Progenitor cell of endocrine pancreas (in vitro differentiated cells): Measurements from ENCODE around the gene TIMP3. TPM values are rescaled to one million over a fixed set of nuclear protein-coding genes. Genes with fewer than 3 reads are reported as not detected.

Experiments used
- DNase-seq: peaks from one replicate; pipeline ENCODE4 v3.0.0; 2021; ENCODE audit warnings: low spot score; ENCODE audit not compliant: unreplicated experiment
- H3K27ac Mint-ChIP-seq: 2 replicates; pipeline ENCODE4 v1.8.0; 2021; ENCODE audit warnings: mild to moderate bottlenecking, moderate library complexity, mixed read lengths
- H3K27me3 Mint-ChIP-seq: 2 replicates; pipeline ENCODE4 v1.8.0; 2021; ENCODE audit warnings: mixed read lengths
- H3K36me3 Mint-ChIP-seq: 2 replicates; pipeline ENCODE4 v1.8.0; 2022; ENCODE audit warnings: mixed read lengths; ENCODE audit not compliant: insufficient read depth
- H3K4me1 Mint-ChIP-seq: 2 replicates; pipeline ENCODE4 v1.8.0; 2021; ENCODE audit warnings: low read depth, mixed read lengths
- H3K4me3 Mint-ChIP-seq: 2 replicates; pipeline ENCODE4 v1.8.0; 2021; ENCODE audit warnings: low read depth, mild to moderate bottlenecking, moderate library complexity, mixed read lengths
- H3K9me3 Mint-ChIP-seq: 2 replicates; pipeline ENCODE4 v1.8.0; 2021; ENCODE audit warnings: low read depth, mixed read lengths
- total RNA-seq: library from RNA; stranded (reverse); gene quantifications from 2 replicates; pipeline ENCODE4 v1.2.1, GENCODE V29; 2021
- TF ChIP-seq, protein P1 (sequence below): fragments of 200-600 bp; sonication (generic); IDR thresholded peaks from one replicate; pipeline ENCODE4 v1.5.0; 2021; ENCODE audit warnings: antibody characterized with exemption, mild to moderate bottlenecking; ENCODE audit not compliant: unreplicated experiment

The TIMP3 gene
- total RNA-seq, 1 donor from 2014 or later: 2.4 TPM

DNA sequence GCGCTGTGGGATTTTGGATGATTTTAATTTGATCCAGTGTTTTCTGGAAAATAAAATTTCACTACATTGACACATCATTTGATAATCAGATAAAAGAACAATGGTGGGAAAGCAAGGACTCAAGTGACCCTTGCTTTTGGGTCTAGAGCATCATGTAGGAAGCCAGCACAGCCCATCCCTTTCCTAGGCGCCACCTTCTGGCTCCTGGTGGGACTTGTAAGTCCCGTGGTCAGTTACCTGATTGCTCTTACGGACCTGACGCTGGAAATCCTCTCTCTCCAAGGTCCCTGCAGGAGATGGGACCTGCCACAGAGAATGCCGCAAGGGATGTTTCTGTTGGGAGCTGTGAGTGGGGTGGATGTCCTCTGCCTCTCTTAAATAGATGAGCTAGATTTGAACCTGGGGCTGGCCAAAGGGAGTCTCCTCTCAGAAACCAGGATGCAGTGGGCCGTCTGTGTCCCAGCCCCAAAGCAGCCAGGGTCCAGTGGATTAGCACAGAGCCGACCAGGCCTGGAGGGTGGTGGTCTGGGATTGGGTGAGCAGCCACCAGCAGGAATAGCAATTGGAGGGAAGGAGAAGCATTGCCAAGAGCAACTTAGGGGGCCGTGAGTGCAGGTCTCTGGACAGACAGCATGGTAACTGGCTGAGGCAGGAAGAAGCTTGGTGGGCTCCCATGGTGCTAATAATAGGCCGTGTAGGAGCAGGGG, 21.7 kb downstream of the TIMP3 start:
- TF ChIP-seq, protein P1, sequence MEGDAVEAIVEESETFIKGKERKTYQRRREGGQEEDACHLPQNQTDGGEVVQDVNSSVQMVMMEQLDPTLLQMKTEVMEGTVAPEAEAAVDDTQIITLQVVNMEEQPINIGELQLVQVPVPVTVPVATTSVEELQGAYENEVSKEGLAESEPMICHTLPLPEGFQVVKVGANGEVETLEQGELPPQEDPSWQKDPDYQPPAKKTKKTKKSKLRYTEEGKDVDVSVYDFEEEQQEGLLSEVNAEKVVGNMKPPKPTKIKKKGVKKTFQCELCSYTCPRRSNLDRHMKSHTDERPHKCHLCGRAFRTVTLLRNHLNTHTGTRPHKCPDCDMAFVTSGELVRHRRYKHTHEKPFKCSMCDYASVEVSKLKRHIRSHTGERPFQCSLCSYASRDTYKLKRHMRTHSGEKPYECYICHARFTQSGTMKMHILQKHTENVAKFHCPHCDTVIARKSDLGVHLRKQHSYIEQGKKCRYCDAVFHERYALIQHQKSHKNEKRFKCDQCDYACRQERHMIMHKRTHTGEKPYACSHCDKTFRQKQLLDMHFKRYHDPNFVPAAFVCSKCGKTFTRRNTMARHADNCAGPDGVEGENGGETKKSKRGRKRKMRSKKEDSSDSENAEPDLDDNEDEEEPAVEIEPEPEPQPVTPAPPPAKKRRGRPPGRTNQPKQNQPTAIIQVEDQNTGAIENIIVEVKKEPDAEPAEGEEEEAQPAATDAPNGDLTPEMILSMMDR: peak; percentile 73

DNA sequence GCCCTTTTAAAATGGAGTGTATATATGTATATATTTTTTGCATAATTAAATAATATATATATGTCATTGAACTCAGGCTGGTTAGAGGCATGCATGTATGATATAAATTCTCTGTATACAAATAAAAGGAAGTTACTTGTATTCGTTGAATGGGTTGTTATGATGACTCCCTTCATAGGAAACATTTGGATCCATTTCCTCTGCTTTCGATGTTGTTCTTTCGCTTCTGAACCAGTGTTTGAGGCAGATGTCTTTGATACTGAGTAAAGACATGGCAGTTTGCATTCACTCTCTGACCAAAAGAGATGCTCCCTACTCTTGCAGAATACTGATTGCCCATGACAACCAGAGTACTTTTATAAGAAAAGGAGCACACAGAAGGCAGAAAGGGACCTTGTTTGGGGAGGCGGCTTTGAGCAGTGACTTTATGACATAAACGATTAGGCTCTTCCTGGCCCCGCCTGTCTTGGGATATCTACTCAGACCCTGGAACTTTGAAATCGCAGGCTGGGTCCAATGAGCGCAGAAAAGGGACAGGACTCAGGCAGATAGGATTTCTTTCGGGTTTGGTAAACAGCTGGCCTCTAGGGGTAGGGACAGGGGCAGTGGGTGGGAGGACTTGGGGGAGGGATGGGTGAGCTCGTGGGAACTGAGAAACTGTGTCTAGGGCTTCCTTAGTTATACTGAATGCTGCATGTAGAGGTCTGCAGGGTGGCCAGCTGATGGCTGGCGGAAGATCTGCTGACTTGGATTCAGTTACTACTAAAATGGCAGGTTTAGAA, 23.2 kb downstream of the TIMP3 start:
- Mint-ChIP-seq H3K4me1 (no peaks in the 10 kb centered on the region), H3K27ac (no peak overlapping the region), H3K27me3 (peaks cover 8% of the 10 kb centered on the region), H3K4me3 (no peak overlapping the region), H3K9me3 (no peaks in the 10 kb centered on the region), H3K36me3 (no peaks in the 10 kb centered on the region)
- no peak for DNase-seq
- TF ChIP-seq, protein P1: no peak

More for the DNA sequence above, 21.7 kb downstream of the TIMP3 start:
- DNase-seq: peak; percentile 37
- Mint-ChIP-seq H3K27ac (no peak overlapping the region), H3K4me3 (no peak overlapping the region), H3K4me1 (no peaks in the 10 kb centered on the region), H3K9me3 (no peaks in the 10 kb centered on the region), H3K36me3 (no peaks in the 10 kb centered on the region), H3K27me3 (peaks cover 8% of the 10 kb centered on the region)

DNA sequence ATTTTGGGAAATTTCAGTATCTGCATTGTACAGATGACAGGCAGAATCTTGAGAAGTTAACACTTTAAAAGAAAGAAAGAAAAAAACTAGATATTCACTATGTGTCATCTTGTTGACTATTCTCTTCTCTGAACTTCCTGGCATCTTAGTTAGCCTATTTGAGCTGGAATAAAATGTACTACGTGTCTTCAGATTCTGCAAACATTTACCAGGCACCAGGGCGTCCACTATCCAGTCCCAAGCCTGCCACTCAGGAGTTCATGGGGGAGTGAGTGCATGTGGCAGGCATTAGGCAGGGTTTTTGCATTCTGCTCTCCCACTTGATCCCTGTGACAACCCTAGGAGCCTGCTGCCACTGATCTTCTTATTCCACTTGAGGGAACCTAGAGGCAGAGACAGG, 25.0 kb downstream of the TIMP3 start:
- TF ChIP-seq, protein P1: no peak
- DNase-seq: no peak
- peaks cover 8% of the 10 kb centered on the region for H3K27me3 Mint-ChIP-seq
- H3K27ac Mint-ChIP-seq: no peak overlapping the region
- H3K9me3 Mint-ChIP-seq: no peaks in the 10 kb centered on the region
- H3K4me1 Mint-ChIP-seq: no peaks in the 10 kb centered on the region
- no peak overlapping the region for H3K4me3 Mint-ChIP-seq
- H3K36me3 Mint-ChIP-seq: no peaks in the 10 kb centered on the region

DNA sequence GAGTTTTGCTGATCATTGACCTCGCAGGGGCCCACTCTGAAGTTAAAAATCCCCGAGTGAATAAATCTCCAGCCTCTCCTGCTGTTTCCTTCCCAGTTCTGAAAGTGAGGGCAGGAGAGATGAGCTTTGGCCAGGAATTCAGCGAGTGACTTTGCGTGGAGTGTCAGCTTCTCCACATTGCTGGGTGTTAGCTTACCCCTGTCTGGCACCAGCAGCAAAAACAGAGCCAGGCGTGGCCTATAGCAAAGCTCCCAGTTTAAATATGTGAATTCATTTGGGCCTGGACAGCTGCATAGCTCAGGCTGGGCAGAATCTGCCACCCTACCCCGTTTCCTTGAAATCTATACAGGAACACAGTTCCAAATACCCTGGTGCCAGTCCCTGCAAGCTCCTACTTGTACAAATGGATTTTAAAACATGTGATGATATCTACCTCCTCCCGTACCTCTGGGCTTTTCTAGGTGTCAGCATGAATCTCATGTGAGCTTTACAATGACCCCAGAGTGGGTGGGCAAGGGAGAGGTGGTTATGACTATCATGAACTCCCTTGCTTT, 25.6 kb downstream of the TIMP3 start:
- no peak for DNase-seq
- Mint-ChIP-seq H3K27ac (no peak overlapping the region), H3K27me3 (peaks cover 8% of the 10 kb centered on the region), H3K4me1 (no peaks in the 10 kb centered on the region), H3K9me3 (no peaks in the 10 kb centered on the region), H3K4me3 (no peak overlapping the region), H3K36me3 (no peaks in the 10 kb centered on the region)
- TF ChIP-seq, protein P1: no peak

DNA sequence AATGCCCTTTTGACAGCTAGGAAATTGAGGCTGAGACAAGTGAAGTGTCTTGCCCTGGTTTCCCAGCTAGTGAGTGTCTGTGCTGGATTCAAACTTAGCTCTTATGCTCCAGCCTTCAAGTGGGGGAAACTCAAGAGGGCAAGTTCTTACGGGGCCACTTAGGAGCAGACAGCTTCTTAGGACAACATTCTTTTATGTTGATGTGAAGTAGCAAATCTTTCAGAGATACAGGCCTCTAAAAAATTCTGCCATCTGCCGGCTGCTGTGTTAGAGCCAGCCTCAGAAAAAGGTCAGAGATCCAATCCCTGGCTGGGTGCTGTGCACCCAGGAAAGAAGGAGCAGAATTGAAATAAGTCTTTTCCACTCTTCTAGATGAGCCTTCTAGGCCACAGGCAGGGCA, 26.6 kb downstream of the TIMP3 start:
- TF ChIP-seq, protein P1: no peak
- Mint-ChIP-seq H3K4me3 (no peak overlapping the region), H3K27ac (no peak overlapping the region), H3K36me3 (no peaks in the 10 kb centered on the region), H3K27me3 (peaks cover 8% of the 10 kb centered on the region), H3K4me1 (no peaks in the 10 kb centered on the region), H3K9me3 (no peaks in the 10 kb centered on the region)
- DNase-seq: no peak
